GM23338 (cell line): ENCODE data around the gene TAF3. TPM values are rescaled to one million over a fixed set of nuclear protein-coding genes. Genes with fewer than 3 reads are reported as not detected.

ENCODE experiments used
- ATAC-seq: fragments of 200-7000 bp; cut with Tn5 transposase; 3 replicates; pipeline ENCODE4 v1.9.1; 2020
- DNase-seq: peaks from one replicate; pipeline ENCODE4 v3.0.0-alpha.2; 2015; ENCODE audit warnings: low spot score
- H2AFZ ChIP-seq: fragments of 200-600 bp; sonication (generic); 2 replicates; pipeline ENCODE4 v1.8.0; 2016; ENCODE audit warnings: antibody characterized with exemption, mild to moderate bottlenecking, moderate library complexity
- H3F3A ChIP-seq: fragments of 200-600 bp; sonication (generic); replicated peaks from 2 replicates; pipeline ENCODE4 v1.8.0; 2017; ENCODE audit warnings: antibody characterized with exemption, mixed run types, low read depth
- H3K27ac ChIP-seq: fragments of 200-600 bp; sonication (generic); 2 replicates; pipeline ENCODE4 v1.6.1; 2016; ENCODE audit warnings: low read depth
- H3K27me3 ChIP-seq: fragments of 200-600 bp; sonication (generic); 2 replicates; pipeline ENCODE4 v1.8.0; 2016; ENCODE audit warnings: mild to moderate bottlenecking, mixed run types, moderate library complexity; ENCODE audit not compliant: insufficient read depth
- H3K36me3 ChIP-seq: fragments of 200-600 bp; sonication (generic); 2 replicates; pipeline ENCODE4 v1.8.0; 2016; ENCODE audit warnings: mild to moderate bottlenecking; ENCODE audit not compliant: insufficient read depth
- H3K4me1 ChIP-seq: fragments of 200-600 bp; sonication (generic); 2 replicates; pipeline ENCODE4 v1.8.0; 2016; ENCODE audit warnings: mild to moderate bottlenecking, moderate library complexity; ENCODE audit not compliant: insufficient read depth
- H3K4me2 ChIP-seq: fragments of 200-600 bp; sonication (generic); 2 replicates; pipeline ENCODE4 v1.7.1; 2017; ENCODE audit warnings: mixed run types
- H3K4me3 ChIP-seq: fragments of 200-600 bp; sonication (generic); 2 replicates; pipeline ENCODE4 v1.6.1; 2016; ENCODE audit warnings: mixed run types
- H3K79me2 ChIP-seq: fragments of 200-600 bp; sonication (generic); replicated peaks from 2 replicates; pipeline ENCODE4 v1.8.0; 2017; ENCODE audit warnings: mild to moderate bottlenecking; ENCODE audit not compliant: insufficient read depth
- H3K9me2 ChIP-seq: fragments of 200-600 bp; sonication (generic); 2 replicates; pipeline ENCODE4 v1.8.0; 2017; ENCODE audit not compliant: insufficient read depth
- H4K20me1 ChIP-seq: fragments of 200-600 bp; sonication (generic); replicated peaks from 2 replicates; pipeline ENCODE4 v1.8.0; 2017; ENCODE audit warnings: mild to moderate bottlenecking; ENCODE audit not compliant: insufficient read depth
- H3K27ac Mint-ChIP-seq: 2 replicates; pipeline ENCODE4 v1.8.0; 2020; ENCODE audit warnings: inconsistent platforms, mild to moderate bottlenecking, moderate library complexity, mixed read lengths
- H3K27me3 Mint-ChIP-seq: 3 replicates; pipeline ENCODE4 v1.8.0; 2022; ENCODE audit warnings: low read depth, mild to moderate bottlenecking, moderate library complexity, mixed read lengths, inconsistent platforms; ENCODE audit not compliant: insufficient read depth, poor library complexity
- H3K36me3 Mint-ChIP-seq: 3 replicates; pipeline ENCODE4 v1.8.0; 2021; ENCODE audit warnings: low read depth, mild to moderate bottlenecking, inconsistent platforms, moderate library complexity, mixed read lengths
- H3K4me1 Mint-ChIP-seq: 3 replicates; pipeline ENCODE4 v1.8.0; 2020; ENCODE audit warnings: mild to moderate bottlenecking, inconsistent platforms, mixed read lengths
- H3K4me3 Mint-ChIP-seq: 3 replicates; pipeline ENCODE4 v1.8.0; 2021; ENCODE audit warnings: moderate library complexity, mild to moderate bottlenecking, inconsistent platforms, mixed read lengths
- H3K9me3 Mint-ChIP-seq: 3 replicates; pipeline ENCODE4 v1.8.0; 2020; ENCODE audit warnings: moderate library complexity, mild to moderate bottlenecking, inconsistent platforms, mixed read lengths
- CTCF ChIP-seq, 2 experiments: fragments of 200-600 bp in 1 of 2; sonication (generic) in 1 of 2; conservative IDR thresholded peaks; 2 replicates each; pipeline versions ENCODE4 v1.5.1 to v1.6.1; 2016 to 2017; ENCODE audit warnings: antibody characterized with exemption in 2 of 2, low read depth in 2 of 2, mild to moderate bottlenecking in 2 of 2, moderate library complexity in 1 of 2
- EZH2 ChIP-seq: fragments of 200-600 bp; sonication (generic); IDR thresholded peaks from one replicate; pipeline ENCODE4 v1.8.0; 2017; ENCODE audit warnings: antibody characterized with exemption, mild to moderate bottlenecking, low read depth; ENCODE audit not compliant: unreplicated experiment
- EZH2phosphoT487 ChIP-seq: fragments of 200-600 bp; sonication (generic); IDR thresholded peaks from one replicate; pipeline ENCODE4 v1.8.1; 2018; ENCODE audit warnings: antibody characterized with exemption; ENCODE audit not compliant: unreplicated experiment
- JUNB ChIP-seq: IDR thresholded peaks from one replicate; pipeline ENCODE4 v1.6.1; 2016; ENCODE audit warnings: antibody characterized with exemption; ENCODE audit not compliant: unreplicated experiment
- POLR2AphosphoS5 ChIP-seq: IDR thresholded peaks from 2 replicates; pipeline ENCODE4 v1.6.1; 2016; ENCODE audit warnings: antibody characterized with exemption, low read depth
- STAT1 ChIP-seq: IDR thresholded peaks from one replicate; pipeline ENCODE4 v1.6.1; 2016; ENCODE audit warnings: antibody characterized with exemption; ENCODE audit not compliant: unreplicated experiment
- ZNF114 ChIP-seq: fragments of 250-450 bp; sonication (Bioruptor Pico); IDR thresholded peaks from 2 replicates; pipeline ENCODE4 v1.5.0; 2020; ENCODE audit warnings: mild to moderate bottlenecking, moderate library complexity
- ZNF331 ChIP-seq: fragments of 250-450 bp; sonication (Bioruptor Pico); IDR thresholded peaks from 2 replicates; pipeline ENCODE4 v1.5.0; 2020; ENCODE audit warnings: low read depth, mild to moderate bottlenecking, moderate library complexity
- ZNF462 ChIP-seq: fragments of 250-450 bp; sonication (Bioruptor Pico); IDR thresholded peaks from 2 replicates; pipeline ENCODE4 v1.5.0; 2020; ENCODE audit warnings: mild to moderate bottlenecking, moderate library complexity
- polyA plus RNA-seq: library from polyadenylated mRNA; unstranded; fragments of >200 nt; fragmentation: Nextera tagmentation; extraction: Ambion mirVana; gene quantifications from 2 replicates; pipeline ENCODE4 v1.2.1, GENCODE V29; 2016
- total RNA-seq: library from RNA; depleted of rRNA; stranded (reverse); fragments of >200 nt; shearing (Covaris generic); gene quantifications from 2 replicates; pipeline ENCODE4 v1.2.3, GENCODE V29; 2014

The TAF3 gene
- total and polyA plus RNA-seq, 2 experiments from 2014 or later = 6.4 to 15.2 TPM

GRCh38 chr10:7846591-7846990 lies 28.3 kb downstream of the TAF3 start:
- H3K4me2 ChIP-seq = no peak overlapping the region
- no peaks in the 10 kb centered on the region for H3K36me3 ChIP-seq
- H2AFZ ChIP-seq = no peak overlapping the region
- no peaks in the 10 kb centered on the region for H3K9me3 Mint-ChIP-seq
- H3K4me3 ChIP-seq = no peak overlapping the region
- H3K27me3 Mint-ChIP-seq = peaks cover 4% of the 10 kb centered on the region
- no peaks in the 10 kb centered on the region for H3K36me3 Mint-ChIP-seq
- H3K4me3 Mint-ChIP-seq = no peak overlapping the region
- H3K27me3 ChIP-seq = no peaks in the 10 kb centered on the region
- H4K20me1 ChIP-seq = no peaks in the 10 kb centered on the region; the same call in 1 of the 2 replicates
- DNase-seq (no peak), ATAC-seq (no peak)
- peaks cover 6% of the 10 kb centered on the region for H3K4me1 Mint-ChIP-seq
- H3K79me2 ChIP-seq = peaks cover 56% of the 10 kb centered on the region
- no peaks in the 10 kb centered on the region for H3K9me2 ChIP-seq
- no peak for TF ChIP-seq POLR2AphosphoS5
- H3K4me1 ChIP-seq = no peaks in the 10 kb centered on the region
- no peaks in the 10 kb centered on the region for H3F3A ChIP-seq
- no peak overlapping the region for H3K27ac Mint-ChIP-seq
- no peak overlapping the region for H3K27ac ChIP-seq

GRCh38 chr10:7853226-7853842 lies 35.0 kb downstream of the TAF3 start:
- Mint-ChIP-seq H3K4me1 (peaks cover 28% of the 10 kb centered on the region), H3K27me3 (peaks cover 4% of the 10 kb centered on the region), H3K36me3 (no peaks in the 10 kb centered on the region), H3K9me3 (no peaks in the 10 kb centered on the region), H3K27ac (no peak overlapping the region; the same call in 1 of the 2 replicates), H3K4me3 (no peak overlapping the region)
- Histone ChIP-seq H3K4me1 (peaks cover 16% of the 10 kb centered on the region), H3K36me3 (no peaks in the 10 kb centered on the region), H3K9me2 (no peaks in the 10 kb centered on the region), H3K79me2 (peaks cover 26% of the 10 kb centered on the region; the same call in 1 of the 2 replicates), H3K27me3 (no peaks in the 10 kb centered on the region), H3K4me3 (no peak overlapping the region), H3F3A (no peaks in the 10 kb centered on the region), H2AFZ (no peak overlapping the region), H3K27ac (no peak overlapping the region), H4K20me1 (no peaks in the 10 kb centered on the region), H3K4me2 (no peak overlapping the region)
- no peak for ATAC-seq
- DNase-seq = no peak
- TF ChIP-seq EZH2phosphoT487 = no peak

GRCh38 chr10:7853890-7854289 lies 35.6 kb downstream of the TAF3 start:
- no peaks in the 10 kb centered on the region for H3F3A ChIP-seq
- TF ChIP-seq EZH2phosphoT487 (no peak), ZNF114 (no peak), STAT1 (no peak), POLR2AphosphoS5 (no peak), ZNF331 (no peak), JUNB (no peak), EZH2 (no peak), CTCF (conservative IDR thresholded peaks at IDR 0.05; ENCODE audit: low read depth in 2 of 2) (no peak), ZNF462 (CRISPR knock-in tag) (no peak)

More at GRCh38 chr10:7853890-7854289, 35.6 kb downstream of the TAF3 start:
- H3K36me3 ChIP-seq = no peaks in the 10 kb centered on the region
- H3K4me2 ChIP-seq = peak overlapping the region; percentile 66; the same call in 1 of the 2 replicates
- peaks cover 27% of the 10 kb centered on the region for H3K4me1 Mint-ChIP-seq
- ATAC-seq (no peak), DNase-seq (no peak)
- H3K36me3 Mint-ChIP-seq = no peaks in the 10 kb centered on the region
- H3K27ac Mint-ChIP-seq = no peak overlapping the region
- no peaks in the 10 kb centered on the region for H3K9me3 Mint-ChIP-seq
- peaks cover 22% of the 10 kb centered on the region; the same call in 1 of the 2 replicates for H3K79me2 ChIP-seq
- H3K27ac ChIP-seq = no peak overlapping the region
- no peaks in the 10 kb centered on the region for H3K27me3 ChIP-seq
- H3K27me3 Mint-ChIP-seq = peaks cover 4% of the 10 kb centered on the region
- peaks cover 16% of the 10 kb centered on the region for H3K4me1 ChIP-seq
- no peak overlapping the region for H3K4me3 ChIP-seq
- no peaks in the 10 kb centered on the region for H4K20me1 ChIP-seq
- no peaks in the 10 kb centered on the region for H3K9me2 ChIP-seq
- H2AFZ ChIP-seq = no peak overlapping the region
- no peak overlapping the region for H3K4me3 Mint-ChIP-seq
